ENCODE results near the gene SHISA5. TPM values are rescaled to one million over a fixed set of nuclear protein-coding genes. Genes with fewer than 3 reads are reported as not detected.

The SHISA5 gene
- total and polyA plus RNA-seq, 2 of the 8 experiments (the other 6 are each of a cell fraction or from before 2014, with no cell fraction given), result 196 to 315 TPM

- no peak for TF ChIP-seq EZH2 (IDR thresholded peaks at IDR 0.05; ENCODE audit: low read depth, low read length, severe bottlenecking)
- no peak for TF ChIP-seq YY1 (IDR thresholded peaks at IDR 0.05; ENCODE audit: low read depth, low read length)
- TF ChIP-seq KDM4A (IDR thresholded peaks at IDR 0.05; ENCODE audit: low read depth, low read length, severe bottlenecking), result no peak
- no peak for TF ChIP-seq RXRA (IDR thresholded peaks at IDR 0.05; ENCODE audit: insufficient read depth, low read depth, low read length)
- TF ChIP-seq RAD21 (IDR thresholded peaks at IDR 0.05 in 1 of 2, conservative IDR thresholded peaks at IDR 0.05 in 1 of 2; ENCODE audit: low read depth in 2 of 2, low read length in 2 of 2), result no peak
These were observed 85.8 kb downstream of the SHISA5 start (continued) for GRCh38 chr3:48418140-48418539.

Small RNA genes within 50 kb of the gene (microRNA-seq; reads per million reads assigned to microRNA genes)
- gene MIR6823 (ENCODE audit: borderline microRNAs expressed in 2 of 2, borderline number of aligned reads in 2 of 2, borderline replicate concordance in 1 of 2), result 0 to 0.46 reads per million in 2 experiments

Small RNA genes within 50 kb of the gene (small RNA-seq; reads per million reads assigned to genes)
- not detected for gene MIR6823 (ENCODE audit: insufficient read depth)

Other genes starting within 250 kb of the SHISA5 start
- gene NME6, start 202.8 kb downstream of the SHISA5 start, total RNA-seq (2021; fragmentation: NEBNext Ultra II Directional; extraction: Animal tissue kit (Norgen Biotek cat#: 25700)), result 12.3 and 14.2 TPM in 2 replicates
- 19.3 and 21.5 TPM in 2 replicates for gene NME6, start 202.8 kb downstream of the SHISA5 start, polyA plus RNA-seq (2011; rRNA removed)
- gene SPINK8, start 170.5 kb downstream of the SHISA5 start, total RNA-seq (2021; fragmentation: NEBNext Ultra II Directional; extraction: Animal tissue kit (Norgen Biotek cat#: 25700)), result not detected in 2 replicates
- 0.29 TPM in 1 of 2 replicates, not detected in the other for gene SPINK8, start 170.5 kb downstream of the SHISA5 start, polyA plus RNA-seq (2011; rRNA removed)
- 0.35 TPM in 1 of 2 replicates, not detected in the other for gene FBXW12, start 132.0 kb downstream of the SHISA5 start, total RNA-seq (2021; fragmentation: NEBNext Ultra II Directional; extraction: Animal tissue kit (Norgen Biotek cat#: 25700))
- gene FBXW12, start 132.0 kb downstream of the SHISA5 start, polyA plus RNA-seq (2011; rRNA removed), result 0.41 and 0.85 TPM in 2 replicates
- gene PLXNB1, start 74.1 kb downstream of the SHISA5 start, total RNA-seq (2021; fragmentation: NEBNext Ultra II Directional; extraction: Animal tissue kit (Norgen Biotek cat#: 25700)), result 114 and 115 TPM in 2 replicates
- 109 and 149 TPM in 2 replicates for gene PLXNB1, start 74.1 kb downstream of the SHISA5 start, polyA plus RNA-seq (2011; rRNA removed)
- 20.3 and 21.3 TPM in 2 replicates for gene CCDC51, start 64.1 kb downstream of the SHISA5 start, total RNA-seq (2021; fragmentation: NEBNext Ultra II Directional; extraction: Animal tissue kit (Norgen Biotek cat#: 25700))
- gene CCDC51, start 64.1 kb downstream of the SHISA5 start, polyA plus RNA-seq (2011; rRNA removed), result 19.7 and 21.4 TPM in 2 replicates
- 305 and 322 TPM in 2 replicates for gene TMA7, start 63.9 kb downstream of the SHISA5 start, total RNA-seq (2021; fragmentation: NEBNext Ultra II Directional; extraction: Animal tissue kit (Norgen Biotek cat#: 25700))
- gene TMA7, start 63.9 kb downstream of the SHISA5 start, polyA plus RNA-seq (2011; rRNA removed), result 83.3 and 138 TPM in 2 replicates
- 16.7 and 20.2 TPM in 2 replicates for gene ATRIP, start 57.4 kb downstream of the SHISA5 start, total RNA-seq (2021; fragmentation: NEBNext Ultra II Directional; extraction: Animal tissue kit (Norgen Biotek cat#: 25700))
- 16.6 and 18.5 TPM in 2 replicates for gene ATRIP, start 57.4 kb downstream of the SHISA5 start, polyA plus RNA-seq (2011; rRNA removed)
- 10.7 and 11.3 TPM in 2 replicates for gene PFKFB4, start 52.6 kb upstream of the SHISA5 start, total RNA-seq (2021; fragmentation: NEBNext Ultra II Directional; extraction: Animal tissue kit (Norgen Biotek cat#: 25700))
- gene PFKFB4, start 52.6 kb upstream of the SHISA5 start, polyA plus RNA-seq (2011; rRNA removed), result 20.1 and 20.3 TPM in 2 replicates
- not detected in 2 replicates for gene UCN2, start 59.6 kb upstream of the SHISA5 start, total RNA-seq (2021; fragmentation: NEBNext Ultra II Directional; extraction: Animal tissue kit (Norgen Biotek cat#: 25700))
- 0.14 and 0.22 TPM in 2 replicates for gene UCN2, start 59.6 kb upstream of the SHISA5 start, polyA plus RNA-seq (2011; rRNA removed)
- 7.8 and 10.7 TPM in 2 replicates for gene COL7A1, start 91.2 kb upstream of the SHISA5 start, total RNA-seq (2021; fragmentation: NEBNext Ultra II Directional; extraction: Animal tissue kit (Norgen Biotek cat#: 25700))
- gene COL7A1, start 91.2 kb upstream of the SHISA5 start, polyA plus RNA-seq (2011; rRNA removed), result 13.9 and 15.6 TPM in 2 replicates
- gene UQCRC1, start 105.5 kb upstream of the SHISA5 start, total RNA-seq (2021; fragmentation: NEBNext Ultra II Directional; extraction: Animal tissue kit (Norgen Biotek cat#: 25700)), result 310 TPM in 2 replicates
- gene UQCRC1, start 105.5 kb upstream of the SHISA5 start, polyA plus RNA-seq (2011; rRNA removed), result 720 TPM in 2 replicates
- gene TMEM89, start 117.6 kb upstream of the SHISA5 start, total RNA-seq (2021; fragmentation: NEBNext Ultra II Directional; extraction: Animal tissue kit (Norgen Biotek cat#: 25700)), result not detected in 2 replicates
- gene TMEM89, start 117.6 kb upstream of the SHISA5 start, polyA plus RNA-seq (2011; rRNA removed), result 0.24 TPM in 1 of 2 replicates, not detected in the other
- gene SLC26A6, start 131.3 kb upstream of the SHISA5 start, total RNA-seq (2021; fragmentation: NEBNext Ultra II Directional; extraction: Animal tissue kit (Norgen Biotek cat#: 25700)), result 50.4 and 51.2 TPM in 2 replicates
- gene SLC26A6, start 131.3 kb upstream of the SHISA5 start, polyA plus RNA-seq (2011; rRNA removed), result 58.0 and 97.1 TPM in 2 replicates
- gene CELSR3, start 158.7 kb upstream of the SHISA5 start, total RNA-seq (2021; fragmentation: NEBNext Ultra II Directional; extraction: Animal tissue kit (Norgen Biotek cat#: 25700)), result 26.7 and 29.5 TPM in 2 replicates
- gene CELSR3, start 158.7 kb upstream of the SHISA5 start, polyA plus RNA-seq (2011; rRNA removed), result 11.6 and 17.5 TPM in 2 replicates
- 31.7 and 34.7 TPM in 2 replicates for gene NCKIPSD, start 181.7 kb upstream of the SHISA5 start, total RNA-seq (2021; fragmentation: NEBNext Ultra II Directional; extraction: Animal tissue kit (Norgen Biotek cat#: 25700))
- 91.8 and 114 TPM in 2 replicates for gene NCKIPSD, start 181.7 kb upstream of the SHISA5 start, polyA plus RNA-seq (2011; rRNA removed)
- 89.4 and 95.8 TPM in 2 replicates for gene IP6K2, start 213.0 kb upstream of the SHISA5 start, total RNA-seq (2021; fragmentation: NEBNext Ultra II Directional; extraction: Animal tissue kit (Norgen Biotek cat#: 25700))
- gene IP6K2, start 213.0 kb upstream of the SHISA5 start, polyA plus RNA-seq (2011; rRNA removed), result 144 and 166 TPM in 2 replicates

All from H1 (cell line).